ENCODE results near the gene SPNS1. TPM values are rescaled to one million over a fixed set of nuclear protein-coding genes. Genes with fewer than 3 reads are reported as not detected.

SPNS1 gene
- total and polyA plus RNA-seq, 3 donors from 2014 or later = 32.0 to 56.9 (median 51.7) TPM

DNA sequence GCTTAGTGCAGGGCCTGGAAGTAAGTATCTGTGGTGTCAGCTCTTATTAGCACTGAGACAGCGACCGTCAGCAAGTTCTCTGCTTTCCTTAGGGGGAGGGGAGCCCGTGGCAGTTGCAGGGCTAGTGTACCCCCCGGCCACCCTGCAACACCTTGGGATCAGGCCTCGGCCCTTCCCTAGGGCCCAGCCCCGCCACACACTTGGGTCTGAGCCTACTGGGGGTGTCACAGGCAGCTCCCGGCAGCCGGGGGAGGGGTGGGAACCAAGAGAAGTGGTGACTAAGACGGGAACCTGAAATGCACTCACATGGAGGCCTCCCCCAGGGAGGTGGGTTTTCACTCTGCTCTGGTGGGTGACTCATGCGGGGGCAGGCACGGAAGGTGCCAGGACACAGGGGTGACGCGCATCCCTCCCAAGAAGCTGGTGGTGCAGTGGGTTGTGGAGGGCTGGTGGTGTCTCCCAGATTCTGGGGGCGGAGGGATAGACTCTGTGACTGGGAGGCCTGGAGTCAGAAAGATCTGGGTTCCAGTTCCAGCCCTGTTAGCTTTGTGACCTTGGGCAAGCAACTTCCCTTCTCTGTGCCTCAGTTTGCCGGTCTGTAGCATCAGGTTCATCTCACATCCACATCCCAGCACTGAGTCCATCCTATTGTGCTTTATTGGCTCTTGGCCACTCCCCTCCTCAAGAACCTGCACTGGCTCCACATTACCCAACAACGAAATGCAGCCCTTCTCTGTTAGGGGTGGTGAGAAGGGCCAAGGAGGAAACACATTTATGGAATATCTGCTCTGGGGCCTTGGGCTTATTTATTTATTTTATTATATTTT lies 54.8 kb downstream of the SPNS1 start:
- Histone ChIP-seq H3K4me1 (no peaks in the 10 kb centered on the region), H3K36me3 (ENCODE audit: low read depth, missing control alignments) (no peaks in the 10 kb centered on the region), H3K4me3 (no peak overlapping the region), H3K27ac (no peak overlapping the region), H3K9me3 (no peaks in the 10 kb centered on the region), H3K27me3 (no peaks in the 10 kb centered on the region)
- TF ChIP-seq POLR2A (IDR thresholded peaks at IDR 0.05) = no peak
- TF ChIP-seq, protein P1, sequence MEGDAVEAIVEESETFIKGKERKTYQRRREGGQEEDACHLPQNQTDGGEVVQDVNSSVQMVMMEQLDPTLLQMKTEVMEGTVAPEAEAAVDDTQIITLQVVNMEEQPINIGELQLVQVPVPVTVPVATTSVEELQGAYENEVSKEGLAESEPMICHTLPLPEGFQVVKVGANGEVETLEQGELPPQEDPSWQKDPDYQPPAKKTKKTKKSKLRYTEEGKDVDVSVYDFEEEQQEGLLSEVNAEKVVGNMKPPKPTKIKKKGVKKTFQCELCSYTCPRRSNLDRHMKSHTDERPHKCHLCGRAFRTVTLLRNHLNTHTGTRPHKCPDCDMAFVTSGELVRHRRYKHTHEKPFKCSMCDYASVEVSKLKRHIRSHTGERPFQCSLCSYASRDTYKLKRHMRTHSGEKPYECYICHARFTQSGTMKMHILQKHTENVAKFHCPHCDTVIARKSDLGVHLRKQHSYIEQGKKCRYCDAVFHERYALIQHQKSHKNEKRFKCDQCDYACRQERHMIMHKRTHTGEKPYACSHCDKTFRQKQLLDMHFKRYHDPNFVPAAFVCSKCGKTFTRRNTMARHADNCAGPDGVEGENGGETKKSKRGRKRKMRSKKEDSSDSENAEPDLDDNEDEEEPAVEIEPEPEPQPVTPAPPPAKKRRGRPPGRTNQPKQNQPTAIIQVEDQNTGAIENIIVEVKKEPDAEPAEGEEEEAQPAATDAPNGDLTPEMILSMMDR (IDR thresholded peaks at IDR 0.05) = no peak
- WGBS, 2 donors = 59 to 75% methylated on average over 6 to 16 of the region's 16 CpGs
- DNase-seq = no peak
- intact Hi-C loops (cut with DNase I; ENCODE audit: low total_unique reads) = no loop called here

DNA sequence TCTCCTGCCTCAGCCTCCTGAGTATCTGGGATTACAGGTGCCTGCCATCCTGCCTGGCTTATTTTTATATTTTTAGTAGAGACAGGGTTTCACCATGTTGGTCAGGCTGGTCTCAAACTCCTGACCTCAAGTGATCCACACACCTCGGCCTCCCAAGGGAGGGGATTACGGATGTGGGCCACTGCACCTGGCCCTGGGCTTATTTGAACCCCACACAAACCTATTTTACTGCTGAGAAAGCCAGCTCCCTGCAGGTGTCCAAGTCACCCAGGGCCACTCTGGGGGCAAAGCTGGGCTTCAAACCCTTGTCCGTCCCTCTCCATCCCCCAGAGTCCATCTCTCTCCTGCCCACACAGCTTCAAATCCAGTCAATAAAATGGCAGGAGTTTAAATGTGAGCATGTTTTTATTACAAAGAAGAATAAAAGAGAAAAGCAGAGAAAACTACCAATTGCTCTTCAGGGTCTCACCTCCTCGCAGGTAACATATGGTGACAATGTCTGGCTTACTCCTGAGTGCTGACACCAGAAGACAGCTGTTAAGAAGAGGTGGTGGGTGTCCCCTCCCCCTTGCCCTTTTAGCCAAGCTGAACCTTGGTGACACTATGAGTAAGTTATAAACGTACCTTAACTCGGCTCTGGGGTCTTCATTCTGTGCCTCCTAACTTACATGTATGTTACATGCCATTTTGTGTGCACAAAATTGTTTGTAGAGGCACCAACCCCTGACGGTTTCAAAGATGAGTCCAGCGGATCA lies 55.7 kb downstream of the SPNS1 start:
- Histone ChIP-seq H3K36me3 (ENCODE audit: low read depth, missing control alignments) (no peaks in the 10 kb centered on the region), H3K27me3 (no peaks in the 10 kb centered on the region), H3K9me3 (no peaks in the 10 kb centered on the region), H3K4me3 (no peak overlapping the region), H3K27ac (no peak overlapping the region), H3K4me1 (no peaks in the 10 kb centered on the region)
- 78 to 83% methylated on average over 8 of the region's 8 CpGs for WGBS, 2 donors
- DNase-seq = no peak
- TF ChIP-seq, protein P1 (IDR thresholded peaks at IDR 0.05) = no peak
- TF ChIP-seq POLR2A (IDR thresholded peaks at IDR 0.05) = no peak
- intact Hi-C loops (cut with DNase I; ENCODE audit: low total_unique reads) = no loop called here

Other genes with a start within 250 kb of the SPNS1 start
- 10 to 100 TPM; 12.6 to 21.3 TPM for gene NPIPB9, start 223.0 kb upstream of the SPNS1 start, total RNA-seq
- 11.3 TPM for gene NPIPB9, start 223.0 kb upstream of the SPNS1 start, polyA plus RNA-seq (ENCODE audit: insufficient read depth, low read depth, low replicate concordance)
- gene ATXN2L, start 151.8 kb upstream of the SPNS1 start, total RNA-seq = 100 to 1,000 TPM; 242 to 345 TPM
- 521 TPM for gene ATXN2L, start 151.8 kb upstream of the SPNS1 start, polyA plus RNA-seq (ENCODE audit: insufficient read depth, low read depth, low replicate concordance)
- gene TUFM, start 128.4 kb upstream of the SPNS1 start, total RNA-seq = 100 to 1,000 TPM; 134 to 140 TPM
- 213 TPM for gene TUFM, start 128.4 kb upstream of the SPNS1 start, polyA plus RNA-seq (ENCODE audit: insufficient read depth, low read depth, low replicate concordance)
- gene SH2B1, start 110.9 kb upstream of the SPNS1 start, total RNA-seq = 10 to 100 TPM; 90.2 to 97.4 TPM
- gene SH2B1, start 110.9 kb upstream of the SPNS1 start, polyA plus RNA-seq (ENCODE audit: insufficient read depth, low read depth, low replicate concordance) = 51.4 TPM
- gene ATP2A1, start 96.3 kb upstream of the SPNS1 start, total RNA-seq = 10 to 100 TPM; 12.2 to 17.3 TPM
- gene ATP2A1, start 96.3 kb upstream of the SPNS1 start, polyA plus RNA-seq (ENCODE audit: insufficient read depth, low read depth, low replicate concordance) = 9.1 TPM
- 10 to 100 TPM; 43.3 to 51.8 TPM for gene RABEP2, start 49.5 kb upstream of the SPNS1 start, total RNA-seq
- gene RABEP2, start 49.5 kb upstream of the SPNS1 start, polyA plus RNA-seq (ENCODE audit: insufficient read depth, low read depth, low replicate concordance) = 14.2 TPM
- 1 to 10 TPM; 2.0 to 4.3 TPM for gene CD19, start 42.8 kb upstream of the SPNS1 start, total RNA-seq
- gene CD19, start 42.8 kb upstream of the SPNS1 start, polyA plus RNA-seq (ENCODE audit: insufficient read depth, low read depth, low replicate concordance) = 7.7 TPM
- gene NFATC2IP, start 23.8 kb upstream of the SPNS1 start, total RNA-seq = 100 to 1,000 TPM in 1 of 2 donors, 10 to 100 TPM in 1; 81.1 to 111 TPM
- gene NFATC2IP, start 23.8 kb upstream of the SPNS1 start, polyA plus RNA-seq (ENCODE audit: insufficient read depth, low read depth, low replicate concordance) = 69.0 TPM
- gene LAT, start 10.3 kb downstream of the SPNS1 start, total RNA-seq = 1 to 10 TPM; 7.4 to 9.0 TPM
- gene LAT, start 10.3 kb downstream of the SPNS1 start, polyA plus RNA-seq (ENCODE audit: insufficient read depth, low read depth, low replicate concordance) = 8.4 TPM

All from testis (tissue), 3 donors.